CD4-positive, alpha-beta memory T cell (primary cell): ENCODE data around the gene SOX3. TPM values are rescaled to one million over a fixed set of nuclear protein-coding genes. Genes with fewer than 3 reads are reported as not detected.

Experiments
- CTCF ChIA-PET: fragments of 350-600 bp; sonication (Branson Sonifier 250); formaldehyde crosslinking; loops from one replicate; lab custom pipeline; 2021; ENCODE audit warnings: inconsistent platforms; ENCODE audit not compliant: partially characterized antibody; lab: Charles Lee
- POLR2A ChIA-PET: fragments of 350-600 bp; sonication (Branson Sonifier 250); formaldehyde crosslinking; loops from one replicate; lab custom pipeline; 2021; ENCODE audit not compliant: partially characterized antibody; lab: Charles Lee
- DNase-seq, 5 donors: peaks; one replicate each; pipeline versions ENCODE4 v3.0.0 to v3.0.0-alpha.2; 2020 to 2022; ENCODE audit warnings: mixed read lengths in 1 of 5
- H3K27ac ChIP-seq: one replicate; pipeline ENCODE4 v1.7.0; 2013; ENCODE audit warnings: low read depth, low read length
- H3K27me3 ChIP-seq: 2 replicates; pipeline ENCODE4 v1.7.0; 2013; ENCODE audit warnings: mild to moderate bottlenecking, low read length, moderate library complexity; ENCODE audit not compliant: insufficient read depth
- H3K36me3 ChIP-seq: 2 replicates; pipeline ENCODE4 v1.7.0; 2013; ENCODE audit warnings: mild to moderate bottlenecking, low read length, moderate library complexity; ENCODE audit not compliant: insufficient read depth
- H3K4me1 ChIP-seq: 2 replicates; pipeline ENCODE4 v1.7.0; 2013; ENCODE audit warnings: mild to moderate bottlenecking, low read length, moderate library complexity; ENCODE audit not compliant: insufficient read depth
- H3K4me3 ChIP-seq, 2 donors: one replicate each; pipeline ENCODE4 v1.7.0; 2013; ENCODE audit warnings: low read length in 2 of 2, mild to moderate bottlenecking in 1 of 2
- H3K9me3 ChIP-seq, 2 donors: one replicate each; pipeline ENCODE4 v1.7.0; 2013; ENCODE audit warnings: low read length in 2 of 2, control low read depth in 1 of 2; ENCODE audit not compliant: control insufficient read depth in 1 of 2
- H3K27ac Mint-ChIP-seq, 7 donors: one replicate each; pipeline ENCODE4 v1.8.0; 2020 to 2021; ENCODE audit warnings: mixed read lengths in 7 of 7, mild to moderate bottlenecking in 6 of 7, inconsistent platforms in 3 of 7, moderate library complexity in 3 of 7
- H3K27me3 Mint-ChIP-seq, 2 donors: one replicate each; pipeline ENCODE4 v1.8.0; 2020 to 2021; ENCODE audit warnings: mixed read lengths in 2 of 2
- H3K36me3 Mint-ChIP-seq, 2 donors: one replicate each; pipeline ENCODE4 v1.8.0; 2020 to 2021; ENCODE audit warnings: mixed read lengths in 2 of 2, inconsistent platforms in 1 of 2, mild to moderate bottlenecking in 1 of 2
- H3K4me1 Mint-ChIP-seq, 4 donors: one replicate each; pipeline ENCODE4 v1.8.0; 2020 to 2021; ENCODE audit warnings: mixed read lengths in 4 of 4, mild to moderate bottlenecking in 1 of 4
- H3K4me3 Mint-ChIP-seq, 8 donors: one replicate each; pipeline ENCODE4 v1.8.0; 2020 to 2021; ENCODE audit warnings: mixed read lengths in 8 of 8, mild to moderate bottlenecking in 7 of 8, moderate library complexity in 6 of 8, inconsistent platforms in 3 of 8
- H3K9me3 Mint-ChIP-seq, 8 donors: one replicate each; pipeline ENCODE4 v1.8.0; 2020 to 2021; ENCODE audit warnings: mixed read lengths in 8 of 8, mild to moderate bottlenecking in 5 of 8, inconsistent platforms in 3 of 8, moderate library complexity in 1 of 8
- intact Hi-C: fragments of 100-400 bp; cut with micrococcal nuclease; formaldehyde crosslinking; loops from one replicate; pipeline ENCODE4 v1.15.1; 2023
- polyA plus RNA-seq, 2 donors: library from polyadenylated mRNA; unstranded; fragments of 300-500 nt; fragmentation: Illumina TruSeq; gene quantifications; one replicate each; pipeline ENCODE4 v1.2.3, GENCODE V29; 2021
- total RNA-seq, 2 experiments: library from RNA; stranded (reverse); gene quantifications; one replicate each; pipeline ENCODE4 v1.2.3, GENCODE V29; 2021

The SOX3 gene
- total and polyA plus RNA-seq, 4 experiments from 2014 or later = not detected

DNA sequence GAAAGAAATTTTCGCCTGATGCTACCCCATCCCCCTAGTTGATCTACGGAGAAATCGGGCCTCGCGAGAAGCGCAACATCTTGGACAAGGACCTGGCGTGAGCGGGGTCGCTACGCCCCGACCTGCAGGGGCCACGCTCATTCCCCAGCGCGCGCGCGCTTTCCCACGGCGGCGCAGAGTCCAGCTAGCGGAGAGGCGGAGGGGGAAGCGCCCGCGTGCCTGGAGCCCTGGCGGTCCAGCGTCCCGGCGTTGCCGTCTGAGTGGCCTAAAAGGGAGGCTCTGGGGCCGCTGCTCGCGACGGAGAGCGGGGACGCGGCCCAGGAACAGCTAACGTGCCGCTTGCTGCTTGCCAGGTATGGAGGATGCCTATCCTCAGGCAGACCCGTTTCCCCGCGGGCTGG is 6.0 kb upstream of the SOX3 start:
- no peak overlapping the region for H3K4me3 ChIP-seq
- peaks cover 0 to 3% (median 0%) of the 10 kb centered on the region in 4 donors for H3K4me1 Mint-ChIP-seq
- H3K4me1 ChIP-seq = no peaks in the 10 kb centered on the region
- no peaks in the 10 kb centered on the region for H3K9me3 ChIP-seq
- H3K27me3 Mint-ChIP-seq = peaks cover 13 to 25% of the 10 kb centered on the region in 2 donors
- H3K36me3 Mint-ChIP-seq = no peaks in the 10 kb centered on the region
- no peaks in the 10 kb centered on the region for H3K27me3 ChIP-seq
- POLR2A ChIA-PET = no interaction called here
- H3K9me3 Mint-ChIP-seq = peaks cover 0 to 4% (median 0%) of the 10 kb centered on the region in 8 donors
- H3K27ac ChIP-seq = no peak overlapping the region
- no peak for DNase-seq
- intact Hi-C loops = no loop called here
- no peaks in the 10 kb centered on the region for H3K36me3 ChIP-seq
- H3K4me3 Mint-ChIP-seq = no peak overlapping the region
- CTCF ChIA-PET = no interaction called here
- H3K27ac Mint-ChIP-seq = no peak overlapping the region

DNA sequence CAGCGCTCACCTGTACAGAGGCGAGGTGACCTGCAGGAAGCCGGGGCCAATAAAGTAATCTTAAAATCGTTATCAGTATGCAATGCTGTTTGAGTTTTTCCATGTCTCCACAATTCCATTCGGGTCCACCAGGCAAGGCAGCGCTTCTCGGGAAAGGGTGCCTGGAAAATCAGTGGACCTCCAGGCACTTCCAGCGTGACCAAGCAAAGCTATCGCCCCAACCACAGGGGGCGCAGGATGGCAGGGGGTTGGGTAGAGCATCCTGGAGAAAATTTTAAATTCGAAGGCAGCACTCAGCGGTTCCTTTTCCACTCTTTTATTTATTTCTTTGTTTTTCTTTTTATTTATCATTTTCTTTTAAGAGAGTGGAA is 5.4 kb upstream of the SOX3 start:
- CTCF ChIA-PET = no interaction called here
- Mint-ChIP-seq H3K9me3 (peaks cover 0 to 4% (median 0%) of the 10 kb centered on the region in 8 donors), H3K27me3 (peaks cover 13 to 27% of the 10 kb centered on the region in 2 donors), H3K27ac (no peak overlapping the region), H3K36me3 (no peaks in the 10 kb centered on the region), H3K4me1 (peaks cover 0 to 3% (median 0%) of the 10 kb centered on the region in 4 donors), H3K4me3 (no peak overlapping the region)
- no peak overlapping the region for H3K27ac ChIP-seq
- no peaks in the 10 kb centered on the region for H3K27me3 ChIP-seq
- POLR2A ChIA-PET = no interaction called here
- H3K4me3 ChIP-seq = no peak overlapping the region
- DNase-seq = no peak
- no peaks in the 10 kb centered on the region for H3K9me3 ChIP-seq
- H3K36me3 ChIP-seq = no peaks in the 10 kb centered on the region
- no peaks in the 10 kb centered on the region for H3K4me1 ChIP-seq
- intact Hi-C loops = no loop called here

DNA sequence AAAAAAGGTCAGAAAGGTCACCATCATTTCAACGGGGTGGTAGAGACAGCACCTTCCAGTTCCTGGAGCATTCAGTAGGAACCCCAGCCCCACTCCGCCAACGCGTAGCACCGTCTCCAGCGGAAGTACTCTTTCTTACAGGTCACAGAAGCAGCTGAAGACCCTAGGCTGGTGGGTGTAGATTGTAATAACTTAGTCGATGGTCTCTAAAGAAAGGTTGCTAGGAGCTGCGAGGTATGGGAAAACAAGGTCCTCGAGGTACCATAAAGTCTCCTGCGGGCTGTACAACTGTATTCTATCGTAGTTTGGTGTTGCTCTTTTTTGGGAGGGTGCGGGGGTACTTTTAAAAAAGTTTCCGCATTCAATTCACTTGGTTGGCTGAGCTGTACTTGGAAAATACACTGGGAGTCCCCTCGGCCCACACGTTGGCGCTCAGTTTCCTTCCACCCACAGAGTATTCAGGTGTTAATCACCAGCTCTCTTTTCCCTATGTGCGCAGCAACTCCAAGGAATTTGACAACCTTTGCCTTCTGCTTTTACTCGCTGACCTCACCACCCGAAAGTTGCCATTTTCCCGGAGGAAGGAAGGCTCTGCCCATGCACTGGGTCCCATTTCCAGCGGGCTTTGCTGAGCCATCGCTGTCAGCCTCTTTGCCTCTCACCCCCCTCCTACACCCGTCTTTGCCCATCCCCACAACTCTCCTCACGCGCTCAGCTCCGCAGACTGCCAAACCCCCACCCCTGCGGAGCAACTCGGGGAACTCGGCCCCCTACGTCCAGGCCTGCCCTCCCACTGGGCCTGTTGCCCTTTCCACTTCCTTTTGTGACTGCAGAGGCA is 4.8 kb upstream of the SOX3 start:
- peaks cover 13 to 27% of the 10 kb centered on the region in 2 donors for H3K27me3 Mint-ChIP-seq
- no peak for DNase-seq
- Histone ChIP-seq H3K9me3 (no peaks in the 10 kb centered on the region), H3K27me3 (no peaks in the 10 kb centered on the region), H3K36me3 (no peaks in the 10 kb centered on the region), H3K4me1 (no peaks in the 10 kb centered on the region), H3K27ac (no peak overlapping the region), H3K4me3 (no peak overlapping the region)
- no peaks in the 10 kb centered on the region for H3K36me3 Mint-ChIP-seq
- no peak overlapping the region for H3K27ac Mint-ChIP-seq
- POLR2A ChIA-PET = no interaction called here
- peaks cover 0 to 3% (median 0%) of the 10 kb centered on the region in 4 donors for H3K4me1 Mint-ChIP-seq
- intact Hi-C loops = no loop called here
- H3K9me3 Mint-ChIP-seq = peaks cover 0 to 4% (median 0%) of the 10 kb centered on the region in 8 donors
- H3K4me3 Mint-ChIP-seq = no peak overlapping the region
- CTCF ChIA-PET = no interaction called here

DNA sequence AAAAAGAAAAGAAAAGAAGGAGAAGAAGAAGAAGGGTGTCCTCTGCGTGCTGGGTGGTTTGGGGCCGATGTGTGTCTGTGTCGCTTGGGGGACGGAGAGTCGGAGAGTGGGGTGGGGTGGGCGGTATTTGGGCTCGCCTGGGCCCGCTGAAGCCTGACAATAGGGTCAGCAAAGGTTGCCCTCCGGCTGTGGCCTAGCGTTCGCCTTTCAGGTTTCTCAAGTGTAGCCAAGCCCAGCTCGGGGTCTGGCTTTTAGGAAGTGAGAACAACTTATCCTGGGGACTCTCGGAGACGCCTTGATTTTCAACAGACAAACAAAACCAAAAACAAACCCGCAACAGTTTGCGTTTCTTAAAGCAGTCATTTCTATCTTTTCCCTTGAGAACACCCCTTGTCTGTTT is 4.1 kb upstream of the SOX3 start:
- Mint-ChIP-seq H3K9me3 (peaks cover 0 to 4% (median 0%) of the 10 kb centered on the region in 8 donors), H3K27ac (no peak overlapping the region), H3K4me1 (peaks cover 0 to 3% (median 0%) of the 10 kb centered on the region in 4 donors), H3K36me3 (no peaks in the 10 kb centered on the region), H3K27me3 (peaks cover 13 to 27% of the 10 kb centered on the region in 2 donors), H3K4me3 (no peak overlapping the region)
- H3K4me1 ChIP-seq = no peaks in the 10 kb centered on the region
- no peak for DNase-seq
- CTCF ChIA-PET = no interaction called here
- intact Hi-C loops = no loop called here
- H3K4me3 ChIP-seq = no peak overlapping the region
- no peaks in the 10 kb centered on the region for H3K27me3 ChIP-seq
- H3K36me3 ChIP-seq = no peaks in the 10 kb centered on the region
- POLR2A ChIA-PET = no interaction called here
- H3K27ac ChIP-seq = no peak overlapping the region
- no peaks in the 10 kb centered on the region for H3K9me3 ChIP-seq

DNA sequence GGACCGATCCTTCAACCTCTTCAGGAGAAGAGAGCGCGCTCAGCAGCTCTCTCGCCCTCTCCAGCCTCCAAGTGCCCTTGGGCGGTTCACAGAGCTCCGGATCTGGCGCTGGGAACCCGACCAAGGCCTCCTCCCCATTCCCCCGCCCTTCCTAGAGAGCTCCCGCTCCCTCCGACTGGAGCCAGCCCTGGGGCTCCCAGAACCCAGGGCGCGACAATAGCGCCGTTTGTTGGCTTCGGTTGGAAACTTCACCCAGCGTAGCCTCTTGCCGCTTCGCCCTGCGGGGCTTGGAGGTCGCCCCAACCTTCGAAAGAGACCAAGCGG is 3.1 kb upstream of the SOX3 start:
- no peak overlapping the region for H3K27ac Mint-ChIP-seq

DNA sequence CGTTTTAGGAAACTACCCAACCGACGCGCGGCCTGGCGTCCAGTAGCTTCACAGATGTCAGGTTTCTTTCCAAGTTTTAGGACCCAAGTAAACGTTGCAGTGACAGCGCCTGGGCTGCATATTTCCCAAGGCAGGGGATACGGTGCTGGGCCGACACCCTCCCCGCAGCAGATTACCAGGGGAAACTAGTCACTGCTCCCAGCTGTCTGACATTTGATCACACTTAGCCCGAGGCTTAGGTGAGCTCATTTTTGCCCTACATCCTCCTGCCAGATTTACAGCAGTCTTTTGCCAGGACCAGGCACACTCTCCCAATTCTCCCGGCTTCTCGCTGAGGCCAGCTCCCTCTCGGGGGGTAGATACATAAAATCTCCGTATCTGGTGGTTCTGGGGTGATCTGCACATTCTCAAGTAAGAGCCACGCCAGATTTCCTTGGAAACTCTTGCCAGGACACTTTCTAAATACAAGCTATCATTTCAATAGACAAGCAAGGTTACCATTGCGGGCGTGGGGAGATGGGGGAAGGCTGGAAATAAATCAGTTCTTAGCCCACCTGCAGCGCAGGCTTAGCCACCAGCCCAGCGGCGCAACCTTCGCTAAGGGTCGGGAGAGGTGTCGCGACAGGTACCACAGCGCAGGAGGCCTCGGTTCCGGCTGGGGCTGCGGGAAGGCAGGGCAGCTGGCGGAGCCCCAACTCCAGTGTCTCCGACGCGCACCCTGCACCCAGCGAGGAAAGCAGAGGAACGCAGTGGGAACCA is 2.5 kb upstream of the SOX3 start:
- H3K27me3 ChIP-seq = no peaks in the 10 kb centered on the region
- no peaks in the 10 kb centered on the region for H3K4me1 ChIP-seq
- ChIA-PET POLR2A (no interaction called here), CTCF (no interaction called here)
- no peaks in the 10 kb centered on the region for H3K36me3 ChIP-seq
- no peaks in the 10 kb centered on the region for H3K9me3 ChIP-seq
- Mint-ChIP-seq H3K27me3 (peaks cover 19 to 34% of the 10 kb centered on the region in 2 donors), H3K9me3 (peaks cover 0 to 2% (median 0%) of the 10 kb centered on the region in 8 donors), H3K36me3 (peaks cover 0 to 5% of the 10 kb centered on the region in 2 donors), H3K27ac (no peak overlapping the region), H3K4me3 (no peak overlapping the region), H3K4me1 (peaks cover 5 to 8% (median 7%) of the 10 kb centered on the region in 4 donors)
- H3K4me3 ChIP-seq = no peak overlapping the region
- intact Hi-C loops = no loop called here
- no peak for DNase-seq
- H3K27ac ChIP-seq = no peak overlapping the region

More for the DNA sequence above, 3.1 kb upstream of the SOX3 start:
- Mint-ChIP-seq H3K36me3 (peaks cover 0 to 4% of the 10 kb centered on the region in 2 donors), H3K27me3 (peaks cover 18 to 29% of the 10 kb centered on the region in 2 donors), H3K4me3 (no peak overlapping the region), H3K9me3 (peaks cover 0 to 2% (median 0%) of the 10 kb centered on the region in 8 donors), H3K4me1 (peaks cover 3 to 6% (median 4%) of the 10 kb centered on the region in 4 donors)
- CTCF ChIA-PET = no interaction called here
- Histone ChIP-seq H3K4me3 (no peak overlapping the region), H3K27ac (no peak overlapping the region), H3K4me1 (no peaks in the 10 kb centered on the region), H3K9me3 (no peaks in the 10 kb centered on the region), H3K27me3 (no peaks in the 10 kb centered on the region), H3K36me3 (no peaks in the 10 kb centered on the region)
- DNase-seq = no peak
- intact Hi-C loops = no loop called here
- POLR2A ChIA-PET = no interaction called here
